ENCODE data around the gene CNOT6.
"Not testable (repeated sequence)": the region's sequence is repeated elsewhere in the genome, so short reads cannot be mapped to it uniquely, and the experiment has no call there.

GRCh38 chr5:180473386-180473785 lies 20.8 kb upstream of the CNOT6 start:
- TF ChIP-seq CTCF, POLR2AphosphoS5 (IDR thresholded peaks at IDR 0.05): not testable (repeated sequence)

Data from suprapubic skin (tissue), 3 donors.